Prostate gland (tissue), 2 donors: Measurements from ENCODE around the gene ABCC6. TPM values are rescaled to one million over a fixed set of nuclear protein-coding genes. Genes with fewer than 3 reads are reported as not detected.
"Not testable (repeated sequence)": the region's sequence is repeated elsewhere in the genome, so short reads cannot be mapped to it uniquely, and the experiment has no call there.

Experiments
- DNase-seq: peaks from one replicate; pipeline ENCODE4 v3.0.0-alpha.2; 2019; ENCODE audit warnings: low spot score
- H3K27ac ChIP-seq, 2 donors: fragments of 200-600 bp; sonication (generic); 2 replicates each; pipeline ENCODE4 v1.5.1; 2017 to 2019
- H3K27me3 ChIP-seq: fragments of 200-600 bp; sonication (generic); replicated peaks from 2 replicates; pipeline ENCODE4 v1.5.1; 2019; ENCODE audit not compliant: insufficient read depth
- H3K36me3 ChIP-seq, 2 donors: fragments of 200-600 bp; sonication (generic); 1 replicate in 1 of 2; 2 replicates in 1 of 2; pipeline versions ENCODE4 v1.5.1 to v1.8.1; 2017 to 2019
- H3K4me1 ChIP-seq: fragments of 200-600 bp; sonication (generic); replicated peaks from 2 replicates; pipeline ENCODE4 v1.5.1; 2019
- H3K4me3 ChIP-seq, 2 donors: fragments of 200-600 bp; sonication (generic); 2 replicates each; pipeline ENCODE4 v1.5.1; 2017 to 2019
- H3K9me3 ChIP-seq: fragments of 200-600 bp; sonication (generic); 2 replicates; pipeline ENCODE4 v1.5.1; 2017
- CTCF ChIP-seq, 4 experiments: fragments of 200-600 bp in 2 of 4; fragments of 450-650 bp in 2 of 4; sonication (generic) in 2 of 4; IDR thresholded peaks; 1 replicate in 3 of 4; 2 replicates in 1 of 4; pipeline ENCODE4 v1.5.1; 2016 to 2019; ENCODE audit warnings: antibody characterized with exemption in 4 of 4, mild to moderate bottlenecking in 2 of 4, moderate library complexity in 2 of 4
- POLR2A ChIP-seq: fragments of 450-650 bp; IDR thresholded peaks from one replicate; pipeline ENCODE4 v1.6.1; 2016; ENCODE audit warnings: antibody characterized with exemption, mild to moderate bottlenecking
- POLR2AphosphoS5 ChIP-seq: sonication (generic); formaldehyde crosslinking; IDR thresholded peaks from one replicate; pipeline ENCODE4 v1.6.1; 2017; ENCODE audit warnings: antibody characterized with exemption
- WGBS: methylation state at CpG from one replicate; pipeline ENCODE4 v1.1.5; 2018; 5-methylcytosine and 5-hydroxymethylcytosine counted together
- intact Hi-C: fragments of 100-400 bp; cut with DNase I; formaldehyde crosslinking; loops from one replicate; pipeline ENCODE4 v1.14.2; 2022
- total RNA-seq, 2 donors: library from RNA; depleted of rRNA; stranded (reverse); fragments of >200 nt; gene quantifications; one replicate each; pipeline ENCODE4 v1.1.0, GENCODE V29; 2016

The ABCC6 gene
- total RNA-seq, 2 donors from 2014 or later, result 4.5 to 15.2 TPM

- Histone ChIP-seq H3K9me3 (no peaks in the 10 kb centered on the region), H3K36me3 (no peaks in the 10 kb centered on the region), H3K4me1 (no peaks in the 10 kb centered on the region), H3K4me3 (no peak overlapping the region), H3K27ac (no peak overlapping the region), H3K27me3 (no peaks in the 10 kb centered on the region)
- DNase-seq, result no peak
- no peak for TF ChIP-seq CTCF (IDR thresholded peaks at IDR 0.05)
- WGBS, result 82% methylated on average over 3 of the region's 3 CpGs
- intact Hi-C loops, result no loop called here
Measured at GRCh38 chr16:16196099-16196498, 27.2 kb downstream of the ABCC6 start.

GRCh38 chr16:16191493-16192167 lies 31.7 kb downstream of the ABCC6 start:
- WGBS, result 61% methylated on average over 7 of the region's 8 CpGs
- intact Hi-C loops, result no loop called here
- TF ChIP-seq CTCF (IDR thresholded peaks at IDR 0.05) (no peak), POLR2A (no peak), POLR2AphosphoS5 (no peak)
- no peaks in the 10 kb centered on the region for H3K9me3 ChIP-seq
- no peak for DNase-seq
- H3K4me3 ChIP-seq, result no peak overlapping the region
- H3K27ac ChIP-seq, result no peak overlapping the region
- H3K36me3 ChIP-seq, result no peaks in the 10 kb centered on the region
- H3K27me3 ChIP-seq, result no peaks in the 10 kb centered on the region
- no peaks in the 10 kb centered on the region for H3K4me1 ChIP-seq

- H3K4me1 ChIP-seq, H3K36me3 ChIP-seq, intact Hi-C loops, H3K9me3 ChIP-seq, H3K4me3 ChIP-seq, DNase-seq, H3K27ac ChIP-seq, H3K27me3 ChIP-seq: not testable (repeated sequence)
- 86% methylated on average over 12 of the region's 12 CpGs for WGBS
Measured at GRCh38 chr16:16190966-16191365, 32.3 kb downstream of the ABCC6 start.

- Histone ChIP-seq H3K4me3 (no peak overlapping the region), H3K4me1 (no peaks in the 10 kb centered on the region), H3K9me3 (no peaks in the 10 kb centered on the region), H3K36me3 (no peaks in the 10 kb centered on the region), H3K27me3 (no peaks in the 10 kb centered on the region), H3K27ac (no peak overlapping the region)
- TF ChIP-seq CTCF (IDR thresholded peaks at IDR 0.05), result no peak
- TF ChIP-seq POLR2A, result no peak
- TF ChIP-seq POLR2AphosphoS5, result no peak
- WGBS, result 93% methylated on average over 5 of the region's 5 CpGs
- DNase-seq, result no peak
- intact Hi-C loops, result no loop called here
Measured at GRCh38 chr16:16190546-16190945, 32.7 kb downstream of the ABCC6 start.

GRCh38 chr16:16189842-16190241 lies 33.5 kb downstream of the ABCC6 start:
- Histone ChIP-seq H3K27me3 (no peaks in the 10 kb centered on the region), H3K9me3 (no peaks in the 10 kb centered on the region), H3K27ac (no peak overlapping the region), H3K36me3 (no peaks in the 10 kb centered on the region), H3K4me3 (no peak overlapping the region), H3K4me1 (no peaks in the 10 kb centered on the region)
- DNase-seq, result no peak
- WGBS, result 90% methylated on average over 8 of the region's 8 CpGs
- intact Hi-C loops, result no loop called here
- TF ChIP-seq CTCF (IDR thresholded peaks at IDR 0.05) (no peak), POLR2AphosphoS5 (no peak), POLR2A (no peak)
